LNCAP (cell line): Measurements from ENCODE around the gene ILF2.

Experiments used
- TF ChIP-seq, protein P1 (sequence below): fragments of 450-650 bp; IDR thresholded peaks from 2 replicates; pipeline ENCODE4 v1.5.1; 2017; ENCODE audit warnings: mild to moderate bottlenecking

ILF2 gene

DNA sequence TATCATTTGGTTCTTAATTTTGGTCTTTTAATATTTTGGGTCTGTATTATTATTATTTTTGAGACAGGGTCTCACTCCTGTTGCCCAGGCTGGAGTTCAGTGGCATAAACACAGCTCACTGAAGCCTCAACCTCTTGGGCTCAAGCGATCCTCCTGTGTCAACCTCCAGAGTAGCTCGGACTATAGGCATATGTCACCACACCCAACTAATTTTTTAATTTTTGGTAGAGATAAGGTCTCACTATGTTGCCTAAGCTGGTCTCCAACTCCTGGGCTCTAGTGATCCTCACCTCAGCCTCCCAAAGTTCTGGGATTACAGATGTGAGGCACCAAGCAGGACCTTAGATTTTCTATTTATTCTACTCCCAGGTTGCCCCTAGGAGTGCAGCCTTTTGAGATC lies 2.7 kb upstream of the ILF2 start:
- TF ChIP-seq, protein P1, sequence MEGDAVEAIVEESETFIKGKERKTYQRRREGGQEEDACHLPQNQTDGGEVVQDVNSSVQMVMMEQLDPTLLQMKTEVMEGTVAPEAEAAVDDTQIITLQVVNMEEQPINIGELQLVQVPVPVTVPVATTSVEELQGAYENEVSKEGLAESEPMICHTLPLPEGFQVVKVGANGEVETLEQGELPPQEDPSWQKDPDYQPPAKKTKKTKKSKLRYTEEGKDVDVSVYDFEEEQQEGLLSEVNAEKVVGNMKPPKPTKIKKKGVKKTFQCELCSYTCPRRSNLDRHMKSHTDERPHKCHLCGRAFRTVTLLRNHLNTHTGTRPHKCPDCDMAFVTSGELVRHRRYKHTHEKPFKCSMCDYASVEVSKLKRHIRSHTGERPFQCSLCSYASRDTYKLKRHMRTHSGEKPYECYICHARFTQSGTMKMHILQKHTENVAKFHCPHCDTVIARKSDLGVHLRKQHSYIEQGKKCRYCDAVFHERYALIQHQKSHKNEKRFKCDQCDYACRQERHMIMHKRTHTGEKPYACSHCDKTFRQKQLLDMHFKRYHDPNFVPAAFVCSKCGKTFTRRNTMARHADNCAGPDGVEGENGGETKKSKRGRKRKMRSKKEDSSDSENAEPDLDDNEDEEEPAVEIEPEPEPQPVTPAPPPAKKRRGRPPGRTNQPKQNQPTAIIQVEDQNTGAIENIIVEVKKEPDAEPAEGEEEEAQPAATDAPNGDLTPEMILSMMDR: no peak

- TF ChIP-seq, protein P1: peak; percentile 34; the same call in 1 of the 2 replicates
Measured at GRCh38 chr1:153671628-153672353, 998 bp upstream of the ILF2 start.

DNA sequence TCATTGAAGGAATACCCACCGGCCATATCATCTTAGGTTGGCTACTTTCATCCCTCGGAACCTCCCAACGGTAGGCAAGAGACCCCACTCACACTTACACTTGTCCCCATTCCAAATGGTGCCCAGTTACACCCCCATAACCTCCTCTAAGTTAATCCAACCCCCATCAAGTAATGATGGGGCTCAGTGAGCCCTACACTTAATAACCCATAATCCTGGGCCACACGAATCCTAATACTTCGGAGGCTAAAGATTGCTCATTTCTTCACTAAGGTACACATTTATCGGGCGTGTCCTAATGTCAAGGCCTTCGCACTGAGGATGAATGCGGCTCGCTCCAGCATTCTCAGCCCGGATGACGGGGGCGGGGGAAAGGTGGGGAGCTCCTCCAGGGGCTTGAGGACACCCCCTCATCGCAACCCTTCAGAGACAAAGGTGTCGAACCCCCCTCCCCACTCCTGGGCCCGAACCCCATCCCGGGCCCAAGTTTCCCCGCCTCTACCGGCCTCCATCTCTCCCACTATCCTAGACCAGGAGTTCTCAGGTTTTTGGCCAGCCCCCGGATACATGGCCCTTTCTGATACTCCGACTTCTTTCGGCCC lies 435 bp downstream of the ILF2 start:
- TF ChIP-seq, protein P1: no peak

DNA sequence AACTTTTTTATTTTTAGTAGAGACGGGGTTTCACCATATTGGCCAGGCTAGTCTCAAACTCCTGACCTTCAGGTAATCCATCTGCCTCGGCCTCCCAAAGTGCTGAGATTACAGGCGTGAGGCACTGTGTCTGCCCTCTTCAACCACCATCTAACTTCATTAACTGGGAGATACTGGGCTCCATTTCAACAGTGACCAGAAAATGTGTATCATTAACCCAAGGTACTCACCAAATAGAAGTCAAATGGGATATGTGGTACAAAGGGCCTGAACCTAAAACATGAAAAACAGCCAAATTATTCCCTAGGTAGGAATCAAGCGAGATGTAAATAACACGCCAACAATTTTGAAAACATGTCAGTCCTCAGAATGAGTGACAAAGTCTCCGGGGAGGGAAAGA lies 1.2 kb downstream of the ILF2 start:
- TF ChIP-seq, protein P1: no peak

- TF ChIP-seq, protein P1: no peak
Measured at GRCh38 chr1:153667439-153667838, 3.4 kb downstream of the ILF2 start.

- TF ChIP-seq, protein P1: no peak
Measured at GRCh38 chr1:153663211-153663610, 7.6 kb downstream of the ILF2 start.

GRCh38 chr1:153662269-153662668 lies 8.5 kb downstream of the ILF2 start:
- TF ChIP-seq, protein P1: no peak
